Liver (tissue), 9 donors: ENCODE results near the gene NOVA2. TPM values are rescaled to one million over a fixed set of nuclear protein-coding genes. Genes with fewer than 3 reads are reported as not detected.
A peak's percentile ranks its signal among the peaks of the same experiment; 100 is the strongest.

Experiments
- DNase-seq: peaks from one replicate; pipeline ENCODE4 v3.0.0-alpha.2; 2017; ENCODE audit warnings: low spot score
- H3K27ac ChIP-seq, 2 donors: one replicate each; pipeline ENCODE4 v1.7.0; 2013; ENCODE audit warnings: inconsistent platforms in 2 of 2, low read length in 2 of 2, control low read depth in 1 of 2, low read depth in 1 of 2, mild to moderate bottlenecking in 1 of 2
- H3K27me3 ChIP-seq, 4 donors: one replicate each; pipeline versions ENCODE4 v1.6.1 to v1.7.0; 2013; ENCODE audit warnings: low read length in 3 of 4, inconsistent platforms in 1 of 4, mild to moderate bottlenecking in 1 of 4, moderate library complexity in 1 of 4; ENCODE audit not compliant: control insufficient read depth in 4 of 4, insufficient read depth in 4 of 4
- H3K36me3 ChIP-seq, 4 donors: one replicate each; pipeline versions ENCODE4 v1.6.1 to v1.7.0; 2013; ENCODE audit warnings: low read length in 3 of 4, mild to moderate bottlenecking in 3 of 4, low read depth in 1 of 4, moderate library complexity in 1 of 4; ENCODE audit not compliant: control insufficient read depth in 4 of 4, insufficient read depth in 3 of 4
- H3K4me1 ChIP-seq, 4 donors: one replicate each; pipeline versions ENCODE4 v1.6.1 to v1.7.0; 2013; ENCODE audit warnings: low read length in 3 of 4, mild to moderate bottlenecking in 3 of 4, moderate library complexity in 1 of 4; ENCODE audit not compliant: control insufficient read depth in 4 of 4, insufficient read depth in 4 of 4
- H3K4me3 ChIP-seq, 3 donors: one replicate each; pipeline versions ENCODE4 v1.6.1 to v1.7.0; 2013; ENCODE audit warnings: low read length in 3 of 3, control low read depth in 1 of 3, low read depth in 1 of 3, mild to moderate bottlenecking in 1 of 3
- H3K9ac ChIP-seq, 2 donors: one replicate each; pipeline ENCODE4 v1.7.0; 2013; ENCODE audit warnings: low read length in 2 of 2, mild to moderate bottlenecking in 2 of 2, moderate library complexity in 2 of 2, control low read depth in 1 of 2, low read depth in 1 of 2
- H3K9me3 ChIP-seq, 4 donors: one replicate each; pipeline versions ENCODE4 v1.6.1 to v1.7.0; 2013; ENCODE audit warnings: low read length in 3 of 4; ENCODE audit not compliant: control insufficient read depth in 4 of 4
- ATF3 ChIP-seq: IDR thresholded peaks from 2 replicates; pipeline ENCODE4 v1.6.1; 2016; ENCODE audit warnings: antibody characterized with exemption
- GABPA ChIP-seq, 2 donors: IDR thresholded peaks in 1 of 2; conservative IDR thresholded peaks in 1 of 2; 2 replicates each; pipeline ENCODE4 v1.6.1; 2016; ENCODE audit warnings: antibody characterized with exemption in 2 of 2, mild to moderate bottlenecking in 1 of 2, moderate library complexity in 1 of 2
- HNF4G ChIP-seq: IDR thresholded peaks from 2 replicates; pipeline ENCODE4 v1.6.1; 2016; ENCODE audit warnings: antibody characterized with exemption
- JUND ChIP-seq, 2 donors: IDR thresholded peaks; 2 replicates each; pipeline ENCODE4 v1.6.1; 2016; ENCODE audit warnings: antibody characterized with exemption in 2 of 2
- MAX ChIP-seq: IDR thresholded peaks from 2 replicates; pipeline ENCODE4 v1.6.1; 2016; ENCODE audit warnings: antibody characterized with exemption
- RAD21 ChIP-seq, 2 donors: IDR thresholded peaks; 2 replicates each; pipeline ENCODE4 v1.6.1; 2016; ENCODE audit warnings: antibody characterized with exemption in 2 of 2, mild to moderate bottlenecking in 2 of 2
- REST ChIP-seq: IDR thresholded peaks from 2 replicates; pipeline ENCODE4 v1.6.1; 2016; ENCODE audit warnings: antibody characterized with exemption, mild to moderate bottlenecking
- RXRA ChIP-seq, 2 donors: IDR thresholded peaks; 2 replicates each; pipeline ENCODE4 v1.6.1; 2017 to 2018; ENCODE audit warnings: antibody characterized with exemption in 2 of 2, mild to moderate bottlenecking in 1 of 2
- SP1 ChIP-seq: IDR thresholded peaks from 2 replicates; pipeline ENCODE4 v1.6.1; 2018; ENCODE audit warnings: antibody characterized with exemption, mild to moderate bottlenecking
- TAF1 ChIP-seq: conservative IDR thresholded peaks from 2 replicates; pipeline ENCODE4 v1.6.1; 2016; ENCODE audit warnings: antibody characterized with exemption, mild to moderate bottlenecking
- YY1 ChIP-seq: IDR thresholded peaks from 2 replicates; pipeline ENCODE4 v1.6.1; 2016; ENCODE audit warnings: antibody characterized with exemption, mild to moderate bottlenecking
- ZBTB33 ChIP-seq: IDR thresholded peaks from 2 replicates; pipeline ENCODE4 v1.6.1; 2016; ENCODE audit warnings: antibody characterized with exemption
- WGBS: extraction: QIAGEN DNeasy Blood & Tissue Kit; methylation state at CpG from one replicate; pipeline ENCODE4 v1.1.7; 2013; 5-methylcytosine and 5-hydroxymethylcytosine counted together
- polyA plus RNA-seq, 2 donors: library from polyadenylated mRNA; stranded (reverse) in 1 of 2; unstranded in 1 of 2; fragments of 200-250 nt in 1 of 2; fragments of >200 nt in 1 of 2; fragmentation: Nextera tagmentation in 1 of 2; extraction: Ambion mirVana in 1 of 2; gene quantifications; one replicate each; pipeline versions ENCODE4 v1.2.1 to v1.2.3, GENCODE V29; 2013 to 2015
- total RNA-seq, 2 donors: library from RNA; depleted of rRNA; stranded (reverse); fragments of >200 nt; gene quantifications; one replicate each; pipeline ENCODE4 v1.2.3, GENCODE V29; 2014
- TF ChIP-seq, protein P1 (sequence below): fragments of 150-350 bp; IDR thresholded peaks from 2 replicates; pipeline ENCODE4 v1.5.1; 2017; ENCODE audit warnings: improper control_type of control experiment, low read depth, low read length; ENCODE audit not compliant: missing input control
- donor health status: healthy.
- donor health status: healthy.
- donor health status: healthy.
- donor health status: healthy.
- donor health status: healthy.

The NOVA2 gene
- total and polyA plus RNA-seq, 4 donors, result 0.31 to 1.6 (median 0.42) TPM

- Histone ChIP-seq H3K4me3 (peak overlapping the region in 1 of 3 donors; percentile 5), H3K27ac (no peak overlapping the region)
- DNase-seq, result peak; percentile 49
These were observed 20.8 kb downstream of the NOVA2 start for GRCh38 chr19:45952686-45953505.

DNA sequence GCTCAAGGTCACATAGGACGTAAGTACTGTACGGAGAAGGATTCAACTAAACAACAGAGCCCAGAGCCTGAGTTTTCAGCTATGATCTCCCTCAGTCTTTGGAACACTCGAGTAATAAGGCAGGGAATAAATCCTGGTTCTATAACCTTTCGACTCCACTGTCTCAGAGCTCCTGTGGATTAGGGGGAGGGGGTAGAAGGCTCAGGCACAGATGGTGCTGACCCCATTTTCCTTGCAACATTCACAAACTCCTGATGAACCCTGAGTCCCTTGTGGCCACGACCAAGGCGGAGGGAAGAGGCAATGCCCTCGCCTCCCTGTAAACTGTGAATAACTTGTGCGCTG is 21.4 kb downstream of the NOVA2 start:
- DNase-seq, result no peak
- Histone ChIP-seq H3K4me1 (peaks cover 0 to 7% (median 3%) of the 10 kb centered on the region in 4 donors), H3K9ac (no peak overlapping the region), H3K4me3 (no peak overlapping the region), H3K27ac (no peak overlapping the region), H3K9me3 (peaks cover 0 to 7% (median 3%) of the 10 kb centered on the region in 4 donors), H3K27me3 (peaks cover 0 to 4% (median 0%) of the 10 kb centered on the region in 4 donors), H3K36me3 (no peaks in the 10 kb centered on the region)
- no peak for TF ChIP-seq JUND (IDR thresholded peaks at IDR 0.05)
- TF ChIP-seq GABPA (IDR thresholded peaks at IDR 0.05 in 1 of 2, conservative IDR thresholded peaks at IDR 0.05 in 1 of 2), result no peak
- TF ChIP-seq RXRA (IDR thresholded peaks at IDR 0.05), result no peak
- TF ChIP-seq, protein P1, sequence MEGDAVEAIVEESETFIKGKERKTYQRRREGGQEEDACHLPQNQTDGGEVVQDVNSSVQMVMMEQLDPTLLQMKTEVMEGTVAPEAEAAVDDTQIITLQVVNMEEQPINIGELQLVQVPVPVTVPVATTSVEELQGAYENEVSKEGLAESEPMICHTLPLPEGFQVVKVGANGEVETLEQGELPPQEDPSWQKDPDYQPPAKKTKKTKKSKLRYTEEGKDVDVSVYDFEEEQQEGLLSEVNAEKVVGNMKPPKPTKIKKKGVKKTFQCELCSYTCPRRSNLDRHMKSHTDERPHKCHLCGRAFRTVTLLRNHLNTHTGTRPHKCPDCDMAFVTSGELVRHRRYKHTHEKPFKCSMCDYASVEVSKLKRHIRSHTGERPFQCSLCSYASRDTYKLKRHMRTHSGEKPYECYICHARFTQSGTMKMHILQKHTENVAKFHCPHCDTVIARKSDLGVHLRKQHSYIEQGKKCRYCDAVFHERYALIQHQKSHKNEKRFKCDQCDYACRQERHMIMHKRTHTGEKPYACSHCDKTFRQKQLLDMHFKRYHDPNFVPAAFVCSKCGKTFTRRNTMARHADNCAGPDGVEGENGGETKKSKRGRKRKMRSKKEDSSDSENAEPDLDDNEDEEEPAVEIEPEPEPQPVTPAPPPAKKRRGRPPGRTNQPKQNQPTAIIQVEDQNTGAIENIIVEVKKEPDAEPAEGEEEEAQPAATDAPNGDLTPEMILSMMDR, result no peak
- TF ChIP-seq HNF4G, result no peak
- no peak for TF ChIP-seq REST
- TF ChIP-seq SP1, result no peak
- TF ChIP-seq YY1, result no peak
- no peak for TF ChIP-seq ATF3
- TF ChIP-seq ZBTB33, result no peak
- no peak for TF ChIP-seq MAX
- no peak for TF ChIP-seq RAD21 (IDR thresholded peaks at IDR 0.05)
- 45% methylated on average over 8 of the region's 8 CpGs for WGBS

More at GRCh38 chr19:45952686-45953505, 20.8 kb downstream of the NOVA2 start:
- no peak overlapping the region for H3K9ac ChIP-seq
- no peaks in the 10 kb centered on the region for H3K36me3 ChIP-seq
- WGBS, result 14% methylated on average over 43 of the region's 43 CpGs
- TF ChIP-seq TAF1, result no peak
- peak; percentile 56 to 69 for TF ChIP-seq GABPA (IDR thresholded peaks at IDR 0.05 in 1 of 2, conservative IDR thresholded peaks at IDR 0.05 in 1 of 2)
- TF ChIP-seq RAD21 (IDR thresholded peaks at IDR 0.05), result no peak
- peak; percentile 100 for TF ChIP-seq REST
- no peak for TF ChIP-seq SP1
- H3K27me3 ChIP-seq, result peaks cover 0 to 4% (median 0%) of the 10 kb centered on the region in 4 donors
- peaks cover 0 to 7% (median 3%) of the 10 kb centered on the region in 4 donors for H3K4me1 ChIP-seq
- peaks cover 0 to 7% (median 3%) of the 10 kb centered on the region in 4 donors for H3K9me3 ChIP-seq
